OCI-LY3 (cell line): ENCODE data around the gene NTRK2.

Source experiments
- CTCF ChIP-seq: fragments of 200-600, 300-600 bp; sonication (generic); IDR thresholded peaks from 2 replicates; pipeline ENCODE4 v1.5.1; 2014; ENCODE audit warnings: antibody characterized with exemption, low read length, low read depth
- EZH2phosphoT487 ChIP-seq: fragments of 200-600 bp; shearing (Covaris generic); IDR thresholded peaks from 2 replicates; pipeline ENCODE4 v1.6.1; 2018; ENCODE audit warnings: antibody characterized with exemption, mixed run types, low read depth

GRCh38 chr9:84922051-84922450 is 252.5 kb downstream of the NTRK2 start:
- TF ChIP-seq CTCF (no peak), EZH2phosphoT487 (no peak)
